Psoas muscle (tissue), 8 donors: Measurements from ENCODE around the gene RAET1G. TPM values are rescaled to one million over a fixed set of nuclear protein-coding genes. Genes with fewer than 3 reads are reported as not detected.
"Not testable (repeated sequence)": the region's sequence is repeated elsewhere in the genome, so short reads cannot be mapped to it uniquely, and the experiment has no call there.

Experiments used
- ATAC-seq, 4 donors: fragments of 200-7000 bp; cut with Tn5 transposase; one replicate each; pipeline ENCODE4 v1.9.1; 2020; ENCODE audit warnings: moderate library complexity in 3 of 4, mild to moderate bottlenecking in 2 of 4
- DNase-seq, 2 donors: peaks; one replicate each; pipeline ENCODE4 v3.0.0-alpha.2; 2020
- H3K27ac ChIP-seq: fragments of 200-600 bp; one replicate; pipeline ENCODE4 v1.8.0; 2022
- H3K27me3 ChIP-seq, 3 donors: fragments of 200-600 bp in 1 of 3; one replicate each; pipeline versions ENCODE4 v1.6.1 to v1.8.0; 2013 to 2022; ENCODE audit warnings: low read length in 2 of 3, mild to moderate bottlenecking in 2 of 3, moderate library complexity in 1 of 3; ENCODE audit not compliant: insufficient read depth in 3 of 3
- H3K36me3 ChIP-seq, 2 donors: fragments of 200-600 bp in 1 of 2; one replicate each; pipeline versions ENCODE4 v1.6.1 to v1.8.0; 2013 to 2022; ENCODE audit warnings: low read depth in 1 of 2, mild to moderate bottlenecking in 1 of 2, moderate library complexity in 1 of 2; ENCODE audit not compliant: insufficient read depth in 1 of 2
- H3K4me1 ChIP-seq: fragments of 200-600 bp; one replicate; pipeline ENCODE4 v1.8.0; 2022
- H3K4me3 ChIP-seq: fragments of 200-600 bp; one replicate; pipeline ENCODE4 v1.8.0; 2022; ENCODE audit warnings: mild to moderate bottlenecking
- H3K9me3 ChIP-seq: fragments of 200-600 bp; one replicate; pipeline ENCODE4 v1.8.0; 2022
- CTCF ChIP-seq: fragments of 200-600 bp; IDR thresholded peaks from one replicate; pipeline ENCODE4 v1.8.0; 2022; ENCODE audit warnings: antibody characterized with exemption
- WGBS, 3 donors: extraction: QIAGEN DNeasy Blood & Tissue Kit; methylation state at CpG; one replicate each; pipeline versions ENCODE4 v1.1.6 to v1.1.7; 2013; 5-methylcytosine and 5-hydroxymethylcytosine counted together
- intact Hi-C, 2 donors: fragments of 100-400 bp; cut with DNase I; formaldehyde crosslinking; loops; one replicate each; pipeline versions ENCODE4 v1.11.0 to v1.14.2; 2022
- long read RNA-seq, 2 donors: library from polyadenylated mRNA; unstranded; transcript quantifications; one replicate each; pipeline ENCODE4 v2.0.0, GENCODE V29; 2021
- polyA plus RNA-seq, 3 donors: library from polyadenylated mRNA; stranded (reverse); fragments of 200-250 nt; gene quantifications; one replicate each; pipeline ENCODE4 v1.2.3, GENCODE V29; 2013
- total RNA-seq, 4 donors: library from RNA; stranded (reverse); fragmentation: NEBNext Ultra II Directional in 2 of 4; extraction: Animal tissue kit (Norgen Biotek cat#: 25700) in 2 of 4; gene quantifications; one replicate each; pipeline versions ENCODE4 v1.2.1 to v1.2.4, GENCODE V29; 2021 to 2023
- donor health status: healthy with polysubstance abuse.
- donor health status: DM: no; HTN: no; CAD: no; lungs with moderate emphysema.
- donor health status: Bipolar disorder and iron deficiency.
- donor health status: healthy.
- donor health status: DM: yes; HTN: yes; CAD: no.
- donor health status: DM: no; HTN: no; CAD: no.
- donor health status: DM: no; HTN: no; CAD: no.
- donor health status: DM: yes; HTN: yes; CAD: no.

RAET1G gene
- total RNA-seq (1 to 10 TPM in 1 of 4 donors, under 1 TPM in 2, not detected in 1; 0.40 to 1.1 (median 0.64) TPM), polyA plus RNA-seq (under 1 TPM; 0.04 to 0.73 (median 0.24) TPM)
- long read RNA-seq, donor 1, result 0 reads
- long read RNA-seq, donor 2, result 0 reads

- Histone ChIP-seq H3K4me1 (no peaks in the 10 kb centered on the region), H3K4me3 (peak within 1 kb of the TSS; percentile 70), H3K36me3 (no peaks in the 10 kb centered on the region), H3K9me3 (no peaks in the 10 kb centered on the region), H3K27me3 (peaks cover 0 to 12% (median 4%) of the 10 kb centered on the region in 3 donors), H3K27ac (no peak within 1 kb of the TSS)
- TF ChIP-seq CTCF, result no peak
- intact Hi-C loops, result loop anchor here (2.0 to 10.0 kb wide), 2 partner anchors 82 to 178 kb away; partner anchors contain the start of genes NUP43 (in 1 of the 2) and PCMT1 (in 1 of the 2)
- peak; percentile 74 to 85 (median 80) for ATAC-seq
- 1% methylated on average over 36 to 40 of the region's 40 CpGs for WGBS, 3 donors
- DNase-seq, result peak; percentile 90 to 93
Measured at GRCh38 chr6:149922642-149923326, at the start of gene RAET1G. Gene RAET1G (minus strand): TSS chr6:149923121. CDS start chr6:149923010, 111 bp downstream.

GRCh38 chr6:149969635-149970034, 46.7 kb upstream of the RAET1G start:
- ATAC-seq (no peak), DNase-seq (no peak)
- TF ChIP-seq CTCF, result no peak
- Histone ChIP-seq H3K9me3 (no peaks in the 10 kb centered on the region), H3K4me3 (no peak overlapping the region), H3K4me1 (peaks cover 3% of the 10 kb centered on the region), H3K27ac (no peak overlapping the region), H3K27me3 (peaks cover 0 to 65% (median 18%) of the 10 kb centered on the region in 3 donors), H3K36me3 (no peaks in the 10 kb centered on the region)
- WGBS, 3 donors, result 83 to 90% (median 88%) methylated on average over 2 of the region's 2 CpGs
- intact Hi-C loops, result no loop called here

- H3K4me1 ChIP-seq, H3K4me3 ChIP-seq, H3K27ac ChIP-seq, H3K9me3 ChIP-seq, ATAC-seq, DNase-seq, intact Hi-C loops, H3K36me3 ChIP-seq: not testable (repeated sequence)
- 75 to 84% (median 79%) methylated on average over 2 of the region's 2 CpGs for WGBS, 3 donors
- peaks cover 0 to 68% (median 25%) of the 10 kb centered on the region in 3 donors for H3K27me3 ChIP-seq
Measured at GRCh38 chr6:149968909-149969308, 46.0 kb upstream of the RAET1G start.

GRCh38 chr6:149967999-149968398, 45.1 kb upstream of the RAET1G start:
- intact Hi-C loops, H3K9me3 ChIP-seq, DNase-seq, H3K27ac ChIP-seq, ATAC-seq, H3K4me1 ChIP-seq, H3K36me3 ChIP-seq, H3K4me3 ChIP-seq: not testable (repeated sequence)
- 60 to 63% (median 62%) methylated on average over 2 of the region's 2 CpGs for WGBS, 3 donors
- H3K27me3 ChIP-seq, result peaks cover 0 to 69% (median 23%) of the 10 kb centered on the region in 3 donors

GRCh38 chr6:149967591-149967990, 44.7 kb upstream of the RAET1G start:
- no peak for TF ChIP-seq CTCF
- no peaks in the 10 kb centered on the region for H3K9me3 ChIP-seq
- intact Hi-C loops, result no loop called here
- no peak for DNase-seq
- ATAC-seq, result no peak
- H3K4me3 ChIP-seq, result no peak overlapping the region
- peaks cover 0 to 70% (median 25%) of the 10 kb centered on the region in 3 donors for H3K27me3 ChIP-seq
- no peak overlapping the region for H3K27ac ChIP-seq
- H3K4me1 ChIP-seq, result peaks cover 7% of the 10 kb centered on the region
- H3K36me3 ChIP-seq, result no peaks in the 10 kb centered on the region
- WGBS, 3 donors, result 85 to 96% (median 96%) methylated on average over 4 of the region's 4 CpGs

- H3K9me3 ChIP-seq, H3K4me3 ChIP-seq, H3K36me3 ChIP-seq, H3K4me1 ChIP-seq, H3K27ac ChIP-seq, intact Hi-C loops, DNase-seq, ATAC-seq: not testable (repeated sequence)
- WGBS, 3 donors, result 93 to 100% (median 96%) methylated on average over 2 of the region's 2 CpGs
- peaks cover 0 to 78% (median 25%) of the 10 kb centered on the region in 3 donors for H3K27me3 ChIP-seq
Measured at GRCh38 chr6:149966319-149966718, 43.4 kb upstream of the RAET1G start.
